Testis (tissue), 3 donors: ENCODE data around the gene PPM1F. TPM values are rescaled to one million over a fixed set of nuclear protein-coding genes. Genes with fewer than 3 reads are reported as not detected.
"Not testable (repeated sequence)": the region's sequence is repeated elsewhere in the genome, so short reads cannot be mapped to it uniquely, and the experiment has no call there.

Experiments
- DNase-seq: peaks from one replicate; pipeline ENCODE4 v3.0.0-alpha.2; 2019
- H3K27ac ChIP-seq, 2 donors: fragments of 200-600 bp; sonication (generic); one replicate each; pipeline ENCODE4 v1.5.1; 2019
- H3K27me3 ChIP-seq: fragments of 200-600 bp; sonication (generic); one replicate; pipeline ENCODE4 v1.5.1; 2019
- H3K36me3 ChIP-seq: fragments of 200-600 bp; sonication (generic); one replicate; pipeline ENCODE4 v1.5.1; 2017; ENCODE audit warnings: low read depth; ENCODE audit errors: missing control alignments
- H3K4me1 ChIP-seq: fragments of 200-600 bp; sonication (generic); one replicate; pipeline ENCODE4 v1.5.1; 2019
- H3K4me3 ChIP-seq, 2 donors: fragments of 200-600 bp; sonication (generic); one replicate each; pipeline ENCODE4 v1.5.1; 2017 to 2019
- H3K9me3 ChIP-seq: fragments of 200-600 bp; sonication (generic); one replicate; pipeline ENCODE4 v1.5.1; 2017
- POLR2A ChIP-seq: fragments of 450-650 bp; IDR thresholded peaks from one replicate; pipeline ENCODE4 v1.6.1; 2017; ENCODE audit warnings: antibody characterized with exemption, mild to moderate bottlenecking, moderate library complexity
- WGBS, 2 donors: methylation state at CpG; one replicate each; pipeline ENCODE4 v1.1.5; 2018; 5-methylcytosine and 5-hydroxymethylcytosine counted together
- intact Hi-C: fragments of 100-400 bp; cut with DNase I; formaldehyde crosslinking; loops from one replicate; pipeline ENCODE4 v1.15.1; 2023; ENCODE audit warnings: low total_unique reads
- polyA plus RNA-seq: library from polyadenylated mRNA; stranded (reverse); fragments of 350-450 nt; fragmentation: Illumina TruSeq; extraction: RNeasy Lipid Tissue Mini Kit (QIAGEN cat#74804); gene quantifications from one replicate; pipeline ENCODE4 v1.2.3, GENCODE V29; 2014; ENCODE audit warnings: low read depth, low replicate concordance; ENCODE audit not compliant: insufficient read depth
- total RNA-seq, 2 donors: library from RNA; depleted of rRNA; stranded (reverse); fragments of >200 nt; gene quantifications; one replicate each; pipeline ENCODE4 v1.2.3, GENCODE V29; 2016
- TF ChIP-seq, protein P1 (sequence below), 3 experiments: fragments of 450-650 bp in 2 of 3; fragments of 200-600 bp in 1 of 3; sonication (generic) in 1 of 3; IDR thresholded peaks; one replicate each; pipeline ENCODE4 v1.5.1; 2016 to 2019; ENCODE audit warnings: antibody characterized with exemption in 3 of 3, mild to moderate bottlenecking in 2 of 3, moderate library complexity in 1 of 3

The PPM1F gene
- total and polyA plus RNA-seq, 3 donors from 2014 or later: 17.4 to 22.7 (median 22.4) TPM

DNA sequence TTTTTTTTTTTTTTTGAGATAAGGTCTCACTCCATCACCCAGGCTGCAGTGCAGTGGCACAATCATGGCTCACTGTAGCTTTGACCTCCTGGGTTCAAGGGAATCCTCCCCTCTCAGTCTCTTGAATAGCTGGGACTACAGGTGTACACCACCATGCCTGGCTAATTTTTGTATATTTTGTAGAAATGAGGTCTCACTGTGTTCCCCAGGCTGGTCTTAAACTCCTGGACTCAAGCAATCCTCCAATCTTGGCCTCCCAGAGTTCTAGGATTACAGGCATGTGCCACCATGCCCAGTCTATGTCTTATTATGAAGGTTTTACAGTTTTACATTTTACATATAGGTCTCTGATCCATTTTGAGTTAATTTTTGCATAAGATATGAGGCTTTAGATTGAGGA, 64.8 kb downstream of the PPM1F start:
- TF ChIP-seq POLR2A: no peak
- TF ChIP-seq, protein P1, sequence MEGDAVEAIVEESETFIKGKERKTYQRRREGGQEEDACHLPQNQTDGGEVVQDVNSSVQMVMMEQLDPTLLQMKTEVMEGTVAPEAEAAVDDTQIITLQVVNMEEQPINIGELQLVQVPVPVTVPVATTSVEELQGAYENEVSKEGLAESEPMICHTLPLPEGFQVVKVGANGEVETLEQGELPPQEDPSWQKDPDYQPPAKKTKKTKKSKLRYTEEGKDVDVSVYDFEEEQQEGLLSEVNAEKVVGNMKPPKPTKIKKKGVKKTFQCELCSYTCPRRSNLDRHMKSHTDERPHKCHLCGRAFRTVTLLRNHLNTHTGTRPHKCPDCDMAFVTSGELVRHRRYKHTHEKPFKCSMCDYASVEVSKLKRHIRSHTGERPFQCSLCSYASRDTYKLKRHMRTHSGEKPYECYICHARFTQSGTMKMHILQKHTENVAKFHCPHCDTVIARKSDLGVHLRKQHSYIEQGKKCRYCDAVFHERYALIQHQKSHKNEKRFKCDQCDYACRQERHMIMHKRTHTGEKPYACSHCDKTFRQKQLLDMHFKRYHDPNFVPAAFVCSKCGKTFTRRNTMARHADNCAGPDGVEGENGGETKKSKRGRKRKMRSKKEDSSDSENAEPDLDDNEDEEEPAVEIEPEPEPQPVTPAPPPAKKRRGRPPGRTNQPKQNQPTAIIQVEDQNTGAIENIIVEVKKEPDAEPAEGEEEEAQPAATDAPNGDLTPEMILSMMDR (IDR thresholded peaks at IDR 0.05): no peak
- intact Hi-C loops: no loop called here

GRCh38 chr22:21883930-21884329, 68.7 kb downstream of the PPM1F start:
- H3K27me3 ChIP-seq, H3K4me1 ChIP-seq, H3K4me3 ChIP-seq, H3K36me3 ChIP-seq, intact Hi-C loops, DNase-seq, H3K9me3 ChIP-seq, H3K27ac ChIP-seq: not testable (repeated sequence)
- WGBS, 2 donors: 86 to 97% methylated on average over 10 to 26 of the region's 26 CpGs

More for the DNA sequence above, 64.8 kb downstream of the PPM1F start:
- no peaks in the 10 kb centered on the region for H3K4me1 ChIP-seq
- no peaks in the 10 kb centered on the region for H3K9me3 ChIP-seq
- H3K27me3 ChIP-seq: no peaks in the 10 kb centered on the region
- no peak overlapping the region for H3K27ac ChIP-seq
- DNase-seq: no peak
- H3K36me3 ChIP-seq: no peaks in the 10 kb centered on the region
- H3K4me3 ChIP-seq: no peak overlapping the region

- H3K36me3 ChIP-seq, H3K4me3 ChIP-seq, H3K4me1 ChIP-seq, intact Hi-C loops, H3K9me3 ChIP-seq, DNase-seq, H3K27ac ChIP-seq, H3K27me3 ChIP-seq: not testable (repeated sequence)
- WGBS, 2 donors: 50 to 53% methylated on average over 1 of the region's 7 CpGs
These were observed 69.8 kb downstream of the PPM1F start for GRCh38 chr22:21882754-21883333.

GRCh38 chr22:21881841-21882753, 70.6 kb downstream of the PPM1F start:
- 86 to 89% methylated on average over 10 of the region's 10 CpGs for WGBS, 2 donors
- Histone ChIP-seq H3K4me3 (no peak overlapping the region), H3K36me3 (no peaks in the 10 kb centered on the region), H3K27me3 (no peaks in the 10 kb centered on the region), H3K27ac (no peak overlapping the region), H3K4me1 (no peaks in the 10 kb centered on the region), H3K9me3 (no peaks in the 10 kb centered on the region)
- no peak for DNase-seq
- intact Hi-C loops: no loop called here
- no peak for TF ChIP-seq POLR2A
- TF ChIP-seq, protein P1 (IDR thresholded peaks at IDR 0.05): no peak

GRCh38 chr22:21876486-21877176, 76.0 kb downstream of the PPM1F start:
- 78 to 80% methylated on average over 4 of the region's 4 CpGs for whole genome bisulfite sequencing, 2 donors
- H3K27ac ChIP-seq: no peak overlapping the region
- no peaks in the 10 kb centered on the region for H3K4me1 ChIP-seq
- no peak for DNase-seq
- no peaks in the 10 kb centered on the region for H3K27me3 ChIP-seq
- TF ChIP-seq POLR2A: no peak
- TF ChIP-seq, protein P1 (IDR thresholded peaks at IDR 0.05): no peak
- no peaks in the 10 kb centered on the region for H3K9me3 ChIP-seq
- no peak overlapping the region for H3K4me3 ChIP-seq
- intact Hi-C loops: no loop called here
- no peaks in the 10 kb centered on the region for H3K36me3 ChIP-seq

DNA sequence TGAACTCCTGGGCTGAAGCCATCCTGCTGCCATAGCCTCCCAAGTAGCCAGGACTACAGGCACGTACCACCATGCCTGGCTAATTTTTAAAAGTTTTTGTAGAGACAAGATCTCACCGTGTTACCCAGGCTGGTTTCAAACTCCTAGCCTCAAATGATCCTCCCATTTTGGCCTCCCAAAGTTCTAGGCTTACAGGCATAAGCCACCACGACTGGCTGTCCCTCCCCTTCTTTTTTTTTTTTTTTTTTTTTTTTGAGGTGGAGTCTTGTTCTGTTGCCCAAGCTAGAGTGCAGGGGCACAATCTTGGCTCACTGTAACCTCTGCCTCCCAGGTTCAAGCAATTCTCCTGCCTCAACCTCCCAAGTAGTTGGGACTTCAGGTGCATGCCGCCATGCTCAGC, 77.7 kb downstream of the PPM1F start:
- intact Hi-C loops, H3K9me3 ChIP-seq: not testable (repeated sequence)
- 78 to 83% methylated on average over 4 of the region's 4 CpGs for WGBS, 2 donors

More for the DNA sequence above, 77.7 kb downstream of the PPM1F start:
- H3K27ac ChIP-seq, H3K36me3 ChIP-seq, H3K27me3 ChIP-seq, H3K4me1 ChIP-seq, DNase-seq, H3K4me3 ChIP-seq: not testable (repeated sequence)
